ENCODE data around the gene UBE3A.
A peak's percentile ranks its signal among the peaks of the same experiment; 100 is the strongest.
"Not testable (repeated sequence)": the region's sequence is repeated elsewhere in the genome, so short reads cannot be mapped to it uniquely, and the experiment has no call there.

Gene UBE3A

GRCh38 chr15:25438601-25439368 lies at the start of gene UBE3A:
Gene UBE3A, minus strand, starts transcription at chr15:25439024. Its CDS starts 29,917 bp downstream, at chr15:25409107.
- peak; percentile 91 for DNase-seq

DNA sequence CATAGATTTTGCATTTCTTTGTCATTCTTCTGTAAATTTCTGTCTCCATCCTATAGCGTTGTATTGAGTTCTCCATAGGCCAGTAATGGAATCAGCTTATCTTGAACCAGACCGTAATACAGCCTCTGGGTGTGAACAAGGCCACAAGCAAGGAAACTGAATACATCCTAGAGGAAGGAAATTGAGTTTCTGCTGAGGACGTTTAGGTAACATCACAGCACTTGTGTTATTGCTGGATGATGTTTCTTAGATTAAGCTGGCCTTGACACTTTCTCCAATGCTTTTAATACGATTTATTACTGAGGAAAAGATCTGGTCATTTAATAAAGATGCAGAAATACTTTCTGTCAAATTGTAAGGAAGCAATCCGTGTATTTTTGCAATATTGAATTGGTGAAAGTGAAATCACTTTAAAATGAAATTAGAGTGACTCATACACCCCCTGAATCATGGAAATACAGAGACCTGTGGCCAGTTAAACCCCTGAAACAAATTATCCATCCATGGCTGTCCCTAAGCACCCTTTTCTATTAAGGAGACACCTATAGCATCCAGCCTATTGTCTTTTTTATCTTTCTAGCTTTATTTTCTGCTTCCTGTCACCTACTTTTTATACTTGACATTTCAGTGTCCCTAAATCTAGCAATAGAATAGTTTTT lies 48.5 kb upstream of the UBE3A start:
- DNase-seq, result no peak

DNA sequence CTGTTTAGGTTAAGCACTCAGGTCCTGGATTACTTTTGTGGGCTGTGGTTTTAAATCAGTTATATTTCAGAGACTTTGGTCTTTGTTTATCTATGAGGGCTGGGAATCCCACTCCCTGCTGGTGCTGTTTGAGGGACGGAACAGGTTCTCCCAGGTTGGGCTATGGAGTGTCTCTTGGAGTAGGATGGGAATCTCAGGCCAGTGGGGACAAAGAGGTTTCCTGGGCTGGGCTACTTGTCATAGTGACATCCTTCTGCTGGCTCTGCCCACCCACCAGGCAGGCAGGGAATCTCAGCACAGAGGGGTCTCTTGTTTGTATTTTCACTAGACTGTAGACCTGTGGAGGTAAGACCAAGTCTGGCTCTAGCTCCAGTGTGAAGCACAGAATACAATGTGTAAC lies 47.2 kb upstream of the UBE3A start:
- DNase-seq, result no peak

DNA sequence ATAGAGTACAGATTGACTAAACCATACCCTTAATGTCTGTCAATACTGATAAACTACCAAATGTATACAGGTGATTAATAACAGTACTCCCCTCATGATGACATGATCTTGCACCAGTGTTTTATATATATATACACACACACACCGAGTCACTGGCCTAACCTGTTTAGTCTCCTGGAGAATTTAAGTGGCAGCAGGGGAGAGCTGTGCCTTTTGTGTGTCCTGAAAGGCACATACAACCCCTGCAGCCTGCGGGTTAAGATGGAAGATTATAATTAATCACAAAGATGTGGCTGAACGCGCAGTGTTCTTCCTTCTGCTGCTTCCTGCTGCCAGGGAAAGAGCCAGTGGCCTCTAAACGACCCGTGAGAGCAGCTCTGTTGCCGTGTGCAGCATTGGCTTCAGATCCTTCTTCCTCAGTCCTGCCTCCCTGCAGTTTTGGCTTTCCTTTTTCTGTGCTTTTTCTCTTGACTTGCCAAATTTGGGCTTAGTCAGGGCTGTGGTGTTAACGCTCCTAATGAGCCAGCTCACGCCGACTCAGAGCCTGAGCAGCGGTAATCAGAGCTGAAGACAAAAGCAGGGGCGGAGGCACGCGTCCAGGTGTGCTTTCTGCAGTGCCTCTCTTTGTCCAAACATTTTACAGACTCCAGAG lies 42.5 kb upstream of the UBE3A start:
- no peak for DNase-seq

DNA sequence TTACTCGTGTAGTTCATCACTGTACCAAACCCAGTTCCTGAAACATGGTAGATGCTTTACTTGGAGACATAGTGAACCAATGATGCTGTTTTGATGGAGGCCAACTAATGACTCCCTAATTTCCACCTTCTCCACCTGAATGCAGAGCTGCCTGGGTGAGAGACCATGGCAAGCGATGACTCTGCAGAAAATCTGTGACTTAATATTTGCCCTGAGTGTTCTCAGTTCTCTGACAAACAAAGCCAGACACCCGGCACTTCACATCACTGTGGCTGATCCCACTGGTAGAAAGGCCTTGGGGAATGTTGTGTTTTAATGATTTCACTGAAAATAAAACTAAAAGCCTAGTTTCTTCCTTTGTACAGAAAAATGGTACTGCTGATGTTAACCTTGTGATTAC lies 39.5 kb upstream of the UBE3A start:
- DNase-seq, result no peak

DNA sequence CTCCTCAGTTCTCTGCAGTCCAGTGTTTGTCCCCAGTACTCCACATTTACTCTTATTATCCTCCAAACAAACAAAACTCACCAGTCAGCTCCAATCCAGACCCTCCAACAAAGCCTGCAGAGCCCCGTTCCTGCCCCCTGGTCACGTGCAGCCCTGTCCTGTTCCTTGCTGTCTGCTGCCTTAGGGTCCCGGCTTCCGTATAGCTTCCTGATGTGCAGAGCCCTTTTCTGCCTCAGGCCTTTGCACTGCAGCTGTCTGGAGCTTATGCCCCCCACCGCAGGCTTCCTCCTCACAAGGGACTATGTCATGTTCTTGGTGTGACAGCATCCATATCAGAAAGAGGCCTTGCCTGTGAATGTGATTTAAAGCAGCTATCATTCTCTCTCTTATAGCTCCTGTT lies 39.0 kb upstream of the UBE3A start:
- no peak for DNase-seq

DNA sequence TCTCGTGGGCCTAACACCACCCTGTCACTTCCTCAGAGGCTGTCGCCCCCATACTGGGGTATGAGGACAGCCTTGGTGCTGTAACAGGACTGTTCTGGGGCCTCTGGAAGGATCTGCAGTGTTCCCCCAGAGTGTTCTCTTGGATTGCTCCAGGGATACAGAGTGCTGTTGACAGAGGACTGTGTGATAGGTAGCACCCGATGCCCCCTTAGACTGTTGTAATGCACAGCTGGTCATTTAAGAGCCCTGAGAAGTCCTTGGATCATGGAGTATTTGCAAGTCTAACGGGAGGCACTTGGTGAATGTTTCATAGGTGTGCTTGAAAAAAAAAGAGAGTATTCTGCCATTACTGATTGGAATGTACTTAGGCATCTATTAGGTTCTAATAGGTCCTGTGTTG lies 35.4 kb upstream of the UBE3A start:
- no peak for DNase-seq

- DNase-seq, result no peak
Measured at GRCh38 chr15:25470230-25470629, 31.4 kb upstream of the UBE3A start.

DNA sequence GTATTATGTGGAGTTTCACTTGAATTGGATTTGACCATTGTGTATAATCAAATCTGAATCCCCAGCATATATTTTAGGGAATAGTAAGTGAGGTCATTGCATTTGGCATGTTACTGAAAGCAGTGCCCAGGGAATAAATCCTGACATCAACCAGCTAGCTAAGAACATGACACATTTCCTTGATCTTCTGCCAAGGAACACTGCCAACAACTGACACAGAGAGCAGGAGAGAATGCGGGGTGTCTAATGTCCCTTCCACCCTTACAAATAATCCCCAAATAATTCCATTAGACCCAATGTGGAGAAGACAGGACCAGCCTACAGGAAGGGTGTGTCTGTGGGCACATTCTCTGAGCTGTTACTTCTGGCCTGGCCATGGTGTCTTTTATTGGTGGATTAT lies 30.6 kb upstream of the UBE3A start:
- DNase-seq, result no peak

- no peak for DNase-seq
Measured at GRCh38 chr15:25468611-25469010, 29.8 kb upstream of the UBE3A start.

- DNase-seq, result no peak
Measured at GRCh38 chr15:25465835-25466234, 27.0 kb upstream of the UBE3A start.

- DNase-seq, result no peak
Measured at GRCh38 chr15:25464784-25465183, 26.0 kb upstream of the UBE3A start.

- no peak for DNase-seq
Measured at GRCh38 chr15:25464383-25464782, 25.6 kb upstream of the UBE3A start.

GRCh38 chr15:25456196-25456595 lies 17.4 kb upstream of the UBE3A start:
- DNase-seq, result no peak

DNA sequence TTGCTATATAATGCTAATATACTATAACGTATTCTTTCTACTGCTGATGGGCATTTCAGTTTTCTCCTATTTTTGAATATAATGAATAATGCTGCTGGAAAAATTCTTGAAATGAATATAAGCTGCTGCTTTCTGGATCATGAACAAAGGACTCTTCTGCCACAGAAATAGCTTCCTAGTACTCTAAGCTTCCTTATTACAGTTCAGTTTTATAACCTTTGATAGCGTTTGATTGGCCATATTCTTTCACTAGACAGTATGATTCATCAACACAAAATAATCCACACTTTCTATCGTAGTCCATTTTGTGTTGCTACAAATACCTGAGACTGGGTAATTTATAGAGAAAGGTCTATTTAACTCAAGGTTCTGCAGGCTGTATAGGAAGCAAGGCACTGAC lies 16.4 kb upstream of the UBE3A start:
- DNase-seq, result no peak

- DNase-seq, result no peak
Measured at GRCh38 chr15:25454771-25455170, 15.9 kb upstream of the UBE3A start.

DNA sequence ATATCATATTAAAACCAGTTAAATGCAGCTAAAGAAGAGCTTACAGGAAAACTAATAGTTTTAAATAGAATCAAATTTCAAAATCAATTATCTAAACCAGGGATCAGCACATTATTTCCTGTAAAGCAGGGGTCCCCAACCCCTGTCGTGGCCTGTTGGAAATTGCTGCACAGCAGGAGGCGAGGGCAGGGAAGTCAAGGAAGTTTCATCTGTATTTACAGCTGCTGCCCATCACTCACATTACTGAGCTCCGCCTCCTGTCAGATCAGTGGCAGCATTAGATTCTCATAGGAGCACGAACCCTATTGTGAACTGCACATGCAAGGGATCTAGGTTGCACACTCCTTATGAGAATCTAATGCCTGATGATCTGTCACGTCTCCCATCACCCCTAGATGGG lies 14.4 kb upstream of the UBE3A start:
- not testable (repeated sequence) for DNase-seq

DNA sequence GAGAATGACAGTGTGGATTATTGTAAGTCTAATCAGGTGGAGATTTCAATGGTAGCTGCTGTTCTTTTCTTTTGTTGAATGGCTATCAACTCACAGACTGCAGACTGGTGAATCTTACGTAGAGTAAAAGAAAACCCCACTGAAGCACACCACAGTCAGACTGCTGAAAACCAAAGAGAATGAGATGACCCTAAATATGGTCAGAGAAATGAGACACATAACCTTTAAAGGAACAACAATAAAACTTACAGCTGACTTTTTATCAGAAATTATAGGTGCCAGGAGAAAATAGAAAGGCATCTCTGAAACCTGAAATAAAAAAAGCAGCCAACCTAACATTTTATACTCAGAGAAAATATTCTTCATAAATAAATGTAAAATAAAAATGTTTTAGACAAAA lies 12.7 kb upstream of the UBE3A start:
- DNase-seq, result no peak

- DNase-seq, result no peak
Measured at GRCh38 chr15:25450163-25450562, 11.3 kb upstream of the UBE3A start.

- DNase-seq, result no peak
Measured at GRCh38 chr15:25446076-25446475, 7.3 kb upstream of the UBE3A start.

- no peak for DNase-seq
Measured at GRCh38 chr15:25445412-25445811, 6.6 kb upstream of the UBE3A start.

GRCh38 chr15:25441111-25441510 lies 2.3 kb upstream of the UBE3A start:
- DNase-seq, result no peak

DNA sequence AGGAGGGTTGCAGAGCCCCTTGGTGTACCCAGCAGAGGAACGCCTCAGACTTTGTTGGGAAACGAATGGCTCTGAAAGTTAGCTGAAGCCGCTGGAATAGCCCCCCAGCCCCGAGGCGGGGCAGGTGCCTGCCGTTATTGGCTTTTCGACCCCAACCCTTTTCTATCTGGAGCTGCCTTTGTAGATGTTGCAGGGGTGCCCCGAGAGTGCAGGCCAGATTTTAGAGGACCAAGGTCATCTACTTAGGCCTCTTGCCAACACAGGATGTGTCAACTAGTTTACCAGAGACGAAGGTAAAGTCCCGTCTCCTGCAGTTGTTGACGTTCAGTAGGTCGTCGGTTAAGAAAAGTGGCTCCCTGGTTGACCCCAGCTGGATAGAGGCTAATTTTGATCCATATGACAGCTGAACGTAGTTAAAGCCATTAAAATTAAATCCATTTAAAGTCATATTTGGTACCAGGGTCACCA lies 579 bp upstream of the UBE3A start:
- DNase-seq, result no peak
